ENCODE results near the gene RGS7. TPM values are rescaled to one million over a fixed set of nuclear protein-coding genes. Genes with fewer than 3 reads are reported as not detected.

Gene RGS7
- total RNA-seq, 2 experiments from 2014 or later: not detected

DNA sequence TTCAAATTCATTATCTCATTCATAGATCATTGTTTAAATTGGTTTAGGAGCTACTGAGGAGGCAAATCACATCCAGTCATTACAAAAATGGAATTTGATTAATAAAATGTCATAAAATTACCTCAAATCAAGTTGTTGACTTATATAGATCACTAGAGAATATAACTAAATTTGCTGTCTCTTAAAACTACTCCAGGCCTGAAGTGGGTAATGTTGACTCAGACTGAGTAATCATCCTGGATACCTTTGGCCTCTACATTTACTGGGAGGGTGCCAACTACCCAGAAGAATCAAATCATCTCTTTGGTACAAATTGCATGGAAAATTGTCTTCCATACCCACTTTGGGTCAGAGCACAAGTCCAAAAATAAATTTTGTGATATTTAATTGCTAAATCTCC, 553.9 kb downstream of the RGS7 start:
- Histone ChIP-seq H3K36me3 (ENCODE audit: insufficient read depth, low read length) (no peaks in the 10 kb centered on the region), H3K9me3 (ENCODE audit: low read length) (no peaks in the 10 kb centered on the region), H3K27ac (ENCODE audit: low read depth, low read length, poor library complexity, severe bottlenecking) (no peak overlapping the region), H4K20me1 (ENCODE audit: insufficient read depth, low read length) (no peaks in the 10 kb centered on the region), H3K9me2 (ENCODE audit: insufficient read depth, low read length) (no peaks in the 10 kb centered on the region), H2AFZ (ENCODE audit: low read length) (no peak overlapping the region), H3K4me3 (ENCODE audit: low read depth, low read length, poor library complexity, severe bottlenecking) (no peak overlapping the region), H3K4me2 (ENCODE audit: low read length) (no peak overlapping the region), H3K79me2 (ENCODE audit: insufficient read depth, low read depth, low read length) (no peaks in the 10 kb centered on the region), H3K4me1 (ENCODE audit: insufficient read depth, low read length, poor library complexity, severe bottlenecking) (no peaks in the 10 kb centered on the region)
- intact Hi-C loops (cut with micrococcal nuclease; ENCODE audit: unreplicated experiment): no loop called here
- ChIA-PET CTCF (ENCODE audit: unreplicated experiment) (no interaction called here), POLR2A (no interaction called here)
- BruUV-seq (replicated peaks): no TSS peak
- no peak for DNase-seq (ENCODE audit: low spot score)
- TF ChIP-seq, protein P1, sequence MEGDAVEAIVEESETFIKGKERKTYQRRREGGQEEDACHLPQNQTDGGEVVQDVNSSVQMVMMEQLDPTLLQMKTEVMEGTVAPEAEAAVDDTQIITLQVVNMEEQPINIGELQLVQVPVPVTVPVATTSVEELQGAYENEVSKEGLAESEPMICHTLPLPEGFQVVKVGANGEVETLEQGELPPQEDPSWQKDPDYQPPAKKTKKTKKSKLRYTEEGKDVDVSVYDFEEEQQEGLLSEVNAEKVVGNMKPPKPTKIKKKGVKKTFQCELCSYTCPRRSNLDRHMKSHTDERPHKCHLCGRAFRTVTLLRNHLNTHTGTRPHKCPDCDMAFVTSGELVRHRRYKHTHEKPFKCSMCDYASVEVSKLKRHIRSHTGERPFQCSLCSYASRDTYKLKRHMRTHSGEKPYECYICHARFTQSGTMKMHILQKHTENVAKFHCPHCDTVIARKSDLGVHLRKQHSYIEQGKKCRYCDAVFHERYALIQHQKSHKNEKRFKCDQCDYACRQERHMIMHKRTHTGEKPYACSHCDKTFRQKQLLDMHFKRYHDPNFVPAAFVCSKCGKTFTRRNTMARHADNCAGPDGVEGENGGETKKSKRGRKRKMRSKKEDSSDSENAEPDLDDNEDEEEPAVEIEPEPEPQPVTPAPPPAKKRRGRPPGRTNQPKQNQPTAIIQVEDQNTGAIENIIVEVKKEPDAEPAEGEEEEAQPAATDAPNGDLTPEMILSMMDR (conservative IDR thresholded peaks at IDR 0.05; ENCODE audit: low read length): no peak
- no peak for TF ChIP-seq EZH2phosphoT487 (IDR thresholded peaks at IDR 0.05; ENCODE audit: borderline replicate concordance, low read depth, low read length)

DNA sequence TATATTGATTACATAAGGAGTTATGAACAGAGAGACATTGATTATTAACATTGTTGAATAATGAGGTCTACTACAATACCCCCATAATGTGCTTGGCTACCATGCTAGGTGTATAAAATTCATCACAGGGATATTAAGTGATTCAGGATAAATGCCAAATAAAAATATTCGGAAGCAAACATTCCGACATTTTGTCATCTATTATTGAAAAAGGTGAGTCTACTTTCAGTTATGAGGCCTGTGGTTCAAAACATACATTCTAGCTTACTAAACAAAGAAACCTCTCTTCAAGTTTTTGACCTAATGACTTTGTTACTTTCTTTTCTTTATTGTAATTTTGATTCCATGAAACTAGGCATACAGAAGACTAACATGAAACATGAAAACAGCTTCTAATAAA, 554.7 kb downstream of the RGS7 start:
- BruUV-seq (replicated peaks): no TSS peak
- H3K36me3 ChIP-seq (ENCODE audit: insufficient read depth, low read length): no peaks in the 10 kb centered on the region
- H4K20me1 ChIP-seq (ENCODE audit: insufficient read depth, low read length): no peaks in the 10 kb centered on the region
- H3K9me2 ChIP-seq (ENCODE audit: insufficient read depth, low read length): no peaks in the 10 kb centered on the region
- ChIA-PET POLR2A (no interaction called here), CTCF (ENCODE audit: unreplicated experiment) (no interaction called here)
- H2AFZ ChIP-seq (ENCODE audit: low read length): no peak overlapping the region
- no peaks in the 10 kb centered on the region for H3K4me1 ChIP-seq (ENCODE audit: insufficient read depth, low read length, poor library complexity, severe bottlenecking)
- H3K27ac ChIP-seq (ENCODE audit: low read depth, low read length, poor library complexity, severe bottlenecking): no peak overlapping the region
- TF ChIP-seq EZH2phosphoT487 (IDR thresholded peaks at IDR 0.05; ENCODE audit: borderline replicate concordance, low read depth, low read length): no peak
- TF ChIP-seq, protein P1 (conservative IDR thresholded peaks at IDR 0.05; ENCODE audit: low read length): no peak
- intact Hi-C loops (cut with micrococcal nuclease; ENCODE audit: unreplicated experiment): no loop called here
- H3K9me3 ChIP-seq (ENCODE audit: low read length): no peaks in the 10 kb centered on the region
- no peak overlapping the region for H3K4me3 ChIP-seq (ENCODE audit: low read depth, low read length, poor library complexity, severe bottlenecking)
- H3K79me2 ChIP-seq (ENCODE audit: insufficient read depth, low read depth, low read length): no peaks in the 10 kb centered on the region
- no peak overlapping the region for H3K4me2 ChIP-seq (ENCODE audit: low read length)
- no peak for DNase-seq (ENCODE audit: low spot score)

DNA sequence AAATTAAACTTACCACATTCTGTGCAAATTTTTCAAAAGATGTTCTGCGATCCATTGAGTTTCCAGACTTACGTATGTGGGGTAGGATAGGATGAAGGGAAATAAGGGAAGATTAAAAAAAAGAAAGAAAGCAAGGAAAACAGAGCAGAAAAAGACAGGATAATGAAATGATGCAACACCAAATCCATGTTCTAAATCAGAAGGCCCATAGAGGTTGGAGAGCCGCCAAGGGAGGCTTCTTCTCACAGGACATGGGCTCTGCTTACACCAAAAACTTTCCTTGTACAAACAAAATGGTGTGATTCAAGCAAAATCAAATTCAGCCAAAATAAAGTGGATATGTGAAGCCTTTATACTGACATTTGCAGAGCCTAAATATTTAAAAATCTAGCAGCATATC, 555.6 kb downstream of the RGS7 start:
- Histone ChIP-seq H4K20me1 (ENCODE audit: insufficient read depth, low read length) (no peaks in the 10 kb centered on the region), H3K27ac (ENCODE audit: low read depth, low read length, poor library complexity, severe bottlenecking) (no peak overlapping the region), H3K4me3 (ENCODE audit: low read depth, low read length, poor library complexity, severe bottlenecking) (no peak overlapping the region), H3K4me2 (ENCODE audit: low read length) (no peak overlapping the region), H3K4me1 (ENCODE audit: insufficient read depth, low read length, poor library complexity, severe bottlenecking) (no peaks in the 10 kb centered on the region), H3K9me3 (ENCODE audit: low read length) (no peaks in the 10 kb centered on the region), H3K36me3 (ENCODE audit: insufficient read depth, low read length) (no peaks in the 10 kb centered on the region), H3K79me2 (ENCODE audit: insufficient read depth, low read depth, low read length) (no peaks in the 10 kb centered on the region), H2AFZ (ENCODE audit: low read length) (no peak overlapping the region), H3K9me2 (ENCODE audit: insufficient read depth, low read length) (no peaks in the 10 kb centered on the region)
- ChIA-PET POLR2A (no interaction called here), CTCF (ENCODE audit: unreplicated experiment) (no interaction called here)
- no peak for DNase-seq (ENCODE audit: low spot score)
- no TSS peak for BruUV-seq (replicated peaks)
- no peak for TF ChIP-seq EZH2phosphoT487 (IDR thresholded peaks at IDR 0.05; ENCODE audit: borderline replicate concordance, low read depth, low read length)
- TF ChIP-seq, protein P1 (conservative IDR thresholded peaks at IDR 0.05; ENCODE audit: low read length): no peak
- intact Hi-C loops (cut with micrococcal nuclease; ENCODE audit: unreplicated experiment): no loop called here
